ENCODE data around the gene GNB1. TPM values are rescaled to one million over a fixed set of nuclear protein-coding genes. Genes with fewer than 3 reads are reported as not detected.

The GNB1 gene
- total and polyA plus RNA-seq, 9 of the 15 experiments (the other 6 are each of a cell fraction or from before 2014, with no cell fraction given), result 34.3 to 388 (median 114) TPM

DNA sequence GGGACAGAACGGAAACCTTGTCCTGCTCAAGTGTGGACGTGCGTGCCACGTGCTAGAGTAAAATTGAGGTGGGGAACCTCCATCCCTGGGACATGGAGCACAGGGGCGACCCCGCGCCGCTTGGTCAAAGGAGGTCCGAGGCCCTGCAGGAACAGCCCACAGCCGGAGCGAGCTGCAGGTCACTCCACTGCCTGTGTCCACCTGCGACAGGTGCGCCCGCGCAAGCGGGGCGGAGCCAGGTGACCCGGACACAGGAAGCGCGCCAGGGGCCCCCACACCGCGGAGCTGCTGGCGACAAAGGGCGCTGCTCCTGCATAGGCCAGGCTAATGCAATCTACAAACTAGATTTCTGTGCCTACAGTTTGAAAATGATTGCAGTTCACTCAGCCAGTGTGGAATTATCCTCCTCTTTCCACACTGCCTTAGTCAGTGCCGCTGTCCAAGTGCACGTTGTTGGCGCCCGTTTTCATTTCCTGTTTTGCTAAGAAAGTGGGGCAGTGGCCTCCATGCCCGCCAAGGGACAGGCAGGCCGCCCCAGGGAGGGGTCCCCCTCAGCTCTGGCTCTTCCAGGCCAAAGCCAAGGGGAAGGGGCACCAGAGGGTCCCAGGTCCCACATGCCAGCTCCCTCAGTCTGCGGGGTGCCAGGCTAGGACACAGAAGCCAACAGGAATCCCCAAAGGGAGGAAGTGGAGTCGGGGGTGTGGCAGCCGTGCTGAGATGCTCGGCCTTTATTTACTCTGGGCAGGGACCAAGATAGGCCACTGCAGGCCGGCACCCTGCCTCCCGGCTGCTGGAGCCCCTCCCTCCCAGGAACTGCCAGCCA lies 108.3 kb downstream of the GNB1 start:
- Histone ChIP-seq H3K9me3 (replicated peaks; ENCODE audit: control insufficient read depth, insufficient read depth, low read depth, low read length) (no peaks in the 10 kb centered on the region), H3K79me2 (ENCODE audit: control insufficient read depth, insufficient read depth, low read length) (peaks cover 8% of the 10 kb centered on the region), H4K20me1 (replicated peaks; ENCODE audit: control insufficient read depth, insufficient read depth, low read length) (no peaks in the 10 kb centered on the region), H3K9ac (ENCODE audit: insufficient read depth in 1 of 2, low read depth in 2 of 2, low read length in 2 of 2) (peak overlapping the region; percentile 59 to 90), H2AFZ (ENCODE audit: low read depth, low read length) (peak overlapping the region; percentile 71), H3K36me3 (ENCODE audit: control insufficient read depth, insufficient read depth, low read length) (peaks cover 32% of the 10 kb centered on the region), H3K27ac (ENCODE audit: extremely low read depth, low read depth, low read length) (peak overlapping the region; percentile 80), H3K4me2 (ENCODE audit: insufficient read depth, low read length) (peak overlapping the region; percentile 78), H3K4me3 (peak overlapping the region; percentile 20), H3K4me1 (replicated peaks in 1 of 2; ENCODE audit: control insufficient read depth in 2 of 2, insufficient read depth in 2 of 2, low read length in 2 of 2) (peaks cover 46 to 63% of the 10 kb centered on the region in 2 experiments), H3K27me3 (ENCODE audit: control insufficient read depth in 2 of 2, insufficient read depth in 2 of 2, low read length in 2 of 2) (no peaks in the 10 kb centered on the region), H3K9me1 (ENCODE audit: control insufficient read depth, insufficient read depth, low read length) (no peaks in the 10 kb centered on the region)
- intact Hi-C loops (cut with micrococcal nuclease) (no loop called here), in situ Hi-C loops (cut with MboI) (no loop called here)
- FAIRE-seq (peak; percentile 81), DNase-seq (ENCODE audit: extremely low read depth in 1 of 4, low spot score in 3 of 4) (peak; percentile 61 to 72 (median 65)), ATAC-seq (peak; percentile 46)
- BruUV-seq (replicated peaks), result no TSS peak
- CTCF ChIA-PET (ENCODE audit: low intra/inter-chr PET ratio), result no interaction called here
- POLR2A ChIA-PET, result interaction anchor here (1.4 kb wide), 1 partner anchor 14 kb away, joined by 4 read pairs; no protein-coding TSS in a partner anchor
- WGBS (ENCODE audit: insufficient coverage, low coverage, missing lambda C conversion rate), result 24% methylated on average over 36 of the region's 36 CpGs
- TF ChIP-seq KLF13 (tag; IDR thresholded peaks at IDR 0.05; ENCODE audit: borderline replicate concordance, low read depth), result 0 out of 2 replicates have a peak, but pooled peaks have one; percentile 53
- TF ChIP-seq LEF1 (IDR thresholded peaks at IDR 0.05), result no peak; the same call in 1 of the 2 replicates
- TF ChIP-seq, protein P1, sequence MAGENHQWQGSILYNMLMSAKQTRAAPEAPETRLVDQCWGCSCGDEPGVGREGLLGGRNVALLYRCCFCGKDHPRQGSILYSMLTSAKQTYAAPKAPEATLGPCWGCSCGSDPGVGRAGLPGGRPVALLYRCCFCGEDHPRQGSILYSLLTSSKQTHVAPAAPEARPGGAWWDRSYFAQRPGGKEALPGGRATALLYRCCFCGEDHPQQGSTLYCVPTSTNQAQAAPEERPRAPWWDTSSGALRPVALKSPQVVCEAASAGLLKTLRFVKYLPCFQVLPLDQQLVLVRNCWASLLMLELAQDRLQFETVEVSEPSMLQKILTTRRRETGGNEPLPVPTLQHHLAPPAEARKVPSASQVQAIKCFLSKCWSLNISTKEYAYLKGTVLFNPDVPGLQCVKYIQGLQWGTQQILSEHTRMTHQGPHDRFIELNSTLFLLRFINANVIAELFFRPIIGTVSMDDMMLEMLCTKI (IDR thresholded peaks at IDR 0.05; ENCODE audit: partially characterized antibody), result no peak
- TF ChIP-seq, protein P2, sequence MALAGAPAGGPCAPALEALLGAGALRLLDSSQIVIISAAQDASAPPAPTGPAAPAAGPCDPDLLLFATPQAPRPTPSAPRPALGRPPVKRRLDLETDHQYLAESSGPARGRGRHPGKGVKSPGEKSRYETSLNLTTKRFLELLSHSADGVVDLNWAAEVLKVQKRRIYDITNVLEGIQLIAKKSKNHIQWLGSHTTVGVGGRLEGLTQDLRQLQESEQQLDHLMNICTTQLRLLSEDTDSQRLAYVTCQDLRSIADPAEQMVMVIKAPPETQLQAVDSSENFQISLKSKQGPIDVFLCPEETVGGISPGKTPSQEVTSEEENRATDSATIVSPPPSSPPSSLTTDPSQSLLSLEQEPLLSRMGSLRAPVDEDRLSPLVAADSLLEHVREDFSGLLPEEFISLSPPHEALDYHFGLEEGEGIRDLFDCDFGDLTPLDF (CRISPR knock-in tag; IDR thresholded peaks at IDR 0.05), result peak; percentile 42
- TF ChIP-seq HDAC8 (tag; IDR thresholded peaks at IDR 0.05), result no peak
- no peak for TF ChIP-seq HNRNPL (IDR thresholded peaks at IDR 0.05; ENCODE audit: low read depth, low read length)
- no peak for TF ChIP-seq U2AF1 (optimal IDR thresholded peaks at IDR 0.05; ENCODE audit: low read depth, low read length)
- TF ChIP-seq, protein P3, sequence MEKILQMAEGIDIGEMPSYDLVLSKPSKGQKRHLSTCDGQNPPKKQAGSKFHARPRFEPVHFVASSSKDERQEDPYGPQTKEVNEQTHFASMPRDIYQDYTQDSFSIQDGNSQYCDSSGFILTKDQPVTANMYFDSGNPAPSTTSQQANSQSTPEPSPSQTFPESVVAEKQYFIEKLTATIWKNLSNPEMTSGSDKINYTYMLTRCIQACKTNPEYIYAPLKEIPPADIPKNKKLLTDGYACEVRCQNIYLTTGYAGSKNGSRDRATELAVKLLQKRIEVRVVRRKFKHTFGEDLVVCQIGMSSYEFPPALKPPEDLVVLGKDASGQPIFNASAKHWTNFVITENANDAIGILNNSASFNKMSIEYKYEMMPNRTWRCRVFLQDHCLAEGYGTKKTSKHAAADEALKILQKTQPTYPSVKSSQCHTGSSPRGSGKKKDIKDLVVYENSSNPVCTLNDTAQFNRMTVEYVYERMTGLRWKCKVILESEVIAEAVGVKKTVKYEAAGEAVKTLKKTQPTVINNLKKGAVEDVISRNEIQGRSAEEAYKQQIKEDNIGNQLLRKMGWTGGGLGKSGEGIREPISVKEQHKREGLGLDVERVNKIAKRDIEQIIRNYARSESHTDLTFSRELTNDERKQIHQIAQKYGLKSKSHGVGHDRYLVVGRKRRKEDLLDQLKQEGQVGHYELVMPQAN (IDR thresholded peaks at IDR 0.05; ENCODE audit: borderline replicate concordance), result peak; percentile 55; the same call in 1 of the 2 replicates
- TF ChIP-seq SIN3B (IDR thresholded peaks at IDR 0.05; ENCODE audit: low read depth), result no peak
- TF ChIP-seq, protein P4, sequence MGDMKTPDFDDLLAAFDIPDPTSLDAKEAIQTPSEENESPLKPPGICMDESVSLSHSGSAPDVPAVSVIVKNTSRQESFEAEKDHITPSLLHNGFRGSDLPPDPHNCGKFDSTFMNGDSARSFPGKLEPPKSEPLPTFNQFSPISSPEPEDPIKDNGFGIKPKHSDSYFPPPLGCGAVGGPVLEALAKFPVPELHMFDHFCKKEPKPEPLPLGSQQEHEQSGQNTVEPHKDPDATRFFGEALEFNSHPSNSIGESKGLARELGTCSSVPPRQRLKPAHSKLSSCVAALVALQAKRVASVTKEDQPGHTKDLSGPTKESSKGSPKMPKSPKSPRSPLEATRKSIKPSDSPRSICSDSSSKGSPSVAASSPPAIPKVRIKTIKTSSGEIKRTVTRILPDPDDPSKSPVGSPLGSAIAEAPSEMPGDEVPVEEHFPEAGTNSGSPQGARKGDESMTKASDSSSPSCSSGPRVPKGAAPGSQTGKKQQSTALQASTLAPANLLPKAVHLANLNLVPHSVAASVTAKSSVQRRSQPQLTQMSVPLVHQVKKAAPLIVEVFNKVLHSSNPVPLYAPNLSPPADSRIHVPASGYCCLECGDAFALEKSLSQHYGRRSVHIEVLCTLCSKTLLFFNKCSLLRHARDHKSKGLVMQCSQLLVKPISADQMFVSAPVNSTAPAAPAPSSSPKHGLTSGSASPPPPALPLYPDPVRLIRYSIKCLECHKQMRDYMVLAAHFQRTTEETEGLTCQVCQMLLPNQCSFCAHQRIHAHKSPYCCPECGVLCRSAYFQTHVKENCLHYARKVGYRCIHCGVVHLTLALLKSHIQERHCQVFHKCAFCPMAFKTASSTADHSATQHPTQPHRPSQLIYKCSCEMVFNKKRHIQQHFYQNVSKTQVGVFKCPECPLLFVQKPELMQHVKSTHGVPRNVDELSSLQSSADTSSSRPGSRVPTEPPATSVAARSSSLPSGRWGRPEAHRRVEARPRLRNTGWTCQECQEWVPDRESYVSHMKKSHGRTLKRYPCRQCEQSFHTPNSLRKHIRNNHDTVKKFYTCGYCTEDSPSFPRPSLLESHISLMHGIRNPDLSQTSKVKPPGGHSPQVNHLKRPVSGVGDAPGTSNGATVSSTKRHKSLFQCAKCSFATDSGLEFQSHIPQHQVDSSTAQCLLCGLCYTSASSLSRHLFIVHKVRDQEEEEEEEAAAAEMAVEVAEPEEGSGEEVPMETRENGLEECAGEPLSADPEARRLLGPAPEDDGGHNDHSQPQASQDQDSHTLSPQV (IDR thresholded peaks at IDR 0.05), result peak; percentile 71
- no peak for TF ChIP-seq ZKSCAN8 (CRISPR knock-in tag; IDR thresholded peaks at IDR 0.05)
- TF ChIP-seq KAT8 (IDR thresholded peaks at IDR 0.05; ENCODE audit: low read depth), result no peak
